Keratinocyte (primary cell): ENCODE measurements around the gene FOXK2. TPM values are rescaled to one million over a fixed set of nuclear protein-coding genes. Genes with fewer than 3 reads are reported as not detected.

Experiments used
- DNase-seq: peaks from one replicate; pipeline ENCODE4 v3.0.0-alpha.2; 2011; ENCODE audit warnings: low read depth, missing footprints, low spot score
- FAIRE-seq: peaks from 2 replicates; lab custom pipeline; 2011; peaks lifted over from hg19 to GRCh38; lab: Jason Lieb, UNC
- H2AFZ ChIP-seq: 2 replicates; pipeline ENCODE4 v1.6.0; 2012; ENCODE audit warnings: low read length, control low read depth, inconsistent platforms; ENCODE audit not compliant: control insufficient read depth
- H3K27ac ChIP-seq: 2 replicates; pipeline ENCODE4 v1.5.1; 2011; ENCODE audit warnings: low read length; ENCODE audit not compliant: control insufficient read depth, insufficient read depth
- H3K27me3 ChIP-seq: 3 replicates; pipeline ENCODE4 v1.6.0; 2011; ENCODE audit warnings: low read length; ENCODE audit not compliant: control insufficient read depth, insufficient read depth; ENCODE audit errors: extremely low read depth
- H3K36me3 ChIP-seq, 2 experiments: 2 replicates in 1 of 2; 3 replicates in 1 of 2; pipeline ENCODE4 v1.5.1; 2011; ENCODE audit warnings: low read length in 2 of 2, mild to moderate bottlenecking in 1 of 2; ENCODE audit not compliant: control insufficient read depth in 2 of 2, insufficient read depth in 2 of 2; ENCODE audit errors: extremely low read depth in 1 of 2
- H3K4me1 ChIP-seq: 3 replicates; pipeline ENCODE4 v1.5.1; 2011; ENCODE audit warnings: low read length; ENCODE audit not compliant: control insufficient read depth, insufficient read depth; ENCODE audit errors: extremely low read depth
- H3K4me2 ChIP-seq: 3 replicates; pipeline ENCODE4 v1.6.0; 2011; ENCODE audit warnings: low read depth, low read length; ENCODE audit not compliant: control insufficient read depth, insufficient read depth; ENCODE audit errors: extremely low read depth
- H3K4me3 ChIP-seq, 3 experiments: fragments of 200-600 bp in 1 of 3; sonication (generic) in 1 of 3; 2 replicates in 2 of 3; 3 replicates in 1 of 3; pipeline ENCODE4 v1.5.1; 2011 to 2016; ENCODE audit warnings: low read length in 3 of 3, mild to moderate bottlenecking in 3 of 3, control low read depth in 2 of 3, inconsistent platforms in 1 of 3, low read depth in 1 of 3, mixed read lengths in 1 of 3, mixed run types in 1 of 3, moderate library complexity in 1 of 3; ENCODE audit not compliant: control insufficient read depth in 2 of 3, insufficient read depth in 2 of 3; ENCODE audit errors: extremely low read depth in 1 of 3
- H3K79me2 ChIP-seq: 2 replicates; pipeline ENCODE4 v1.6.0; 2012; ENCODE audit warnings: low read length; ENCODE audit not compliant: control insufficient read depth, insufficient read depth
- H3K9ac ChIP-seq: 3 replicates; pipeline ENCODE4 v1.6.0; 2011; ENCODE audit warnings: low read length; ENCODE audit not compliant: control insufficient read depth, insufficient read depth; ENCODE audit errors: extremely low read depth
- H3K9me1 ChIP-seq: 3 replicates; pipeline ENCODE4 v1.6.0; 2011; ENCODE audit warnings: low read length; ENCODE audit not compliant: control insufficient read depth, insufficient read depth; ENCODE audit errors: extremely low read depth
- H3K9me3 ChIP-seq: 2 replicates; pipeline ENCODE4 v1.5.1; 2012; ENCODE audit warnings: low read depth, low read length; ENCODE audit not compliant: control insufficient read depth
- H4K20me1 ChIP-seq: 3 replicates; pipeline ENCODE4 v1.6.0; 2011; ENCODE audit warnings: low read length; ENCODE audit not compliant: control insufficient read depth, insufficient read depth; ENCODE audit errors: extremely low read depth
- CTCF ChIP-seq, 3 experiments: IDR thresholded peaks in 1 of 3; conservative IDR thresholded peaks in 1 of 3; optimal IDR thresholded peaks in 1 of 3; 2 replicates in 2 of 3; 3 replicates in 1 of 3; pipeline versions ENCODE3 to v1.5.1; 2011; ENCODE audit warnings: low read length in 3 of 3, mild to moderate bottlenecking in 3 of 3, moderate library complexity in 2 of 3, control low read depth in 1 of 3, inconsistent platforms in 1 of 3; ENCODE audit not compliant: insufficient read depth in 2 of 3; ENCODE audit errors: extremely low read depth in 1 of 3
- EZH2 ChIP-seq: IDR thresholded peaks from one replicate; pipeline ENCODE4 v1.6.1; 2012; ENCODE audit warnings: inconsistent platforms, mild to moderate bottlenecking, low read length, moderate library complexity
- dilution Hi-C: fragments of 300-500 bp; cut with MboI; formaldehyde crosslinking; loops from one replicate; pipeline ENCODE4 v1.7.0; 2020; ENCODE audit warnings: low sequenced_read_pairs; ENCODE audit not compliant: extremely low pct_ligation_motif_present
- polyA plus RNA-seq, 5 experiments: library from polyadenylated mRNA; depleted of rRNA in 3 of 5; stranded (reverse) in 3 of 5; stranded (forward) in 1 of 5; unstranded in 1 of 5; fragments of >200 nt; gene quantifications; 1 replicate in 1 of 5; 2 replicates in 3 of 5; 3 replicates in 1 of 5; pipeline versions ENCODE4 v1.2.1 to v1.2.3, GENCODE V29; 2011 to 2012; ENCODE audit warnings: missing spikeins in 2 of 5, low read depth in 1 of 5, low replicate concordance in 1 of 5

The FOXK2 gene
- polyA plus RNA-seq, 1 donor (not counting 4 experiments of a cell fraction or from before 2014, with no cell fraction given), result 43.9 TPM

GRCh38 chr17:82592289-82592766 is 72.8 kb downstream of the FOXK2 start:
- H3K27ac ChIP-seq, result no peak overlapping the region
- TF ChIP-seq CTCF (optimal IDR thresholded peaks at IDR 0.05 in 1 of 3, IDR thresholded peaks at IDR 0.05 in 1 of 3, conservative IDR thresholded peaks at IDR 0.05 in 1 of 3; ENCODE audit: extremely low read depth in 1 of 3, insufficient read depth in 2 of 3, low read length in 3 of 3) (no peak), EZH2 (no peak)
- no peak for FAIRE-seq

GRCh38 chr17:82592767-82593589 is 73.4 kb downstream of the FOXK2 start:
- peak overlapping the region; percentile 42 to 70 (median 61) for H3K4me3 ChIP-seq
- TF ChIP-seq CTCF (optimal IDR thresholded peaks at IDR 0.05 in 1 of 3, IDR thresholded peaks at IDR 0.05 in 1 of 3, conservative IDR thresholded peaks at IDR 0.05 in 1 of 3; ENCODE audit: extremely low read depth in 1 of 3, insufficient read depth in 2 of 3, low read length in 3 of 3), result no peak
- TF ChIP-seq EZH2, result no peak
- no peaks in the 10 kb centered on the region for H3K9me3 ChIP-seq
- peaks cover 16% of the 10 kb centered on the region for H3K4me1 ChIP-seq
- peak; percentile 48 for DNase-seq
- peaks cover 4% of the 10 kb centered on the region for H4K20me1 ChIP-seq
- no peak overlapping the region for H2AFZ ChIP-seq
- no peaks in the 10 kb centered on the region for H3K27me3 ChIP-seq
- peaks cover 20% of the 10 kb centered on the region for H3K79me2 ChIP-seq
- peak overlapping the region; percentile 17 for H3K27ac ChIP-seq
- FAIRE-seq, result peak; percentile 48
- H3K9me1 ChIP-seq, result peaks cover 4% of the 10 kb centered on the region
- H3K36me3 ChIP-seq, result peaks cover 29 to 43% of the 10 kb centered on the region in 2 experiments
- peak overlapping the region; percentile 89 for H3K4me2 ChIP-seq
- dilution Hi-C loops, result no loop called here
- H3K9ac ChIP-seq, result peak overlapping the region; percentile 64

More at GRCh38 chr17:82592289-82592766, 72.8 kb downstream of the FOXK2 start:
- H3K4me1 ChIP-seq, result peaks cover 16% of the 10 kb centered on the region
- dilution Hi-C loops, result no loop called here
- peaks cover 20% of the 10 kb centered on the region for H3K79me2 ChIP-seq
- no peak overlapping the region for H3K9ac ChIP-seq
- H3K36me3 ChIP-seq, result peaks cover 31 to 46% of the 10 kb centered on the region in 2 experiments
- peaks cover 4% of the 10 kb centered on the region for H4K20me1 ChIP-seq
- H3K4me2 ChIP-seq, result peak overlapping the region; percentile 45
- peaks cover 4% of the 10 kb centered on the region for H3K9me1 ChIP-seq
- no peak overlapping the region for H2AFZ ChIP-seq
- no peak overlapping the region for H3K4me3 ChIP-seq
- DNase-seq, result no peak
- H3K9me3 ChIP-seq, result no peaks in the 10 kb centered on the region
- H3K27me3 ChIP-seq, result no peaks in the 10 kb centered on the region
